ENCODE data around the gene ALG3.

DNA sequence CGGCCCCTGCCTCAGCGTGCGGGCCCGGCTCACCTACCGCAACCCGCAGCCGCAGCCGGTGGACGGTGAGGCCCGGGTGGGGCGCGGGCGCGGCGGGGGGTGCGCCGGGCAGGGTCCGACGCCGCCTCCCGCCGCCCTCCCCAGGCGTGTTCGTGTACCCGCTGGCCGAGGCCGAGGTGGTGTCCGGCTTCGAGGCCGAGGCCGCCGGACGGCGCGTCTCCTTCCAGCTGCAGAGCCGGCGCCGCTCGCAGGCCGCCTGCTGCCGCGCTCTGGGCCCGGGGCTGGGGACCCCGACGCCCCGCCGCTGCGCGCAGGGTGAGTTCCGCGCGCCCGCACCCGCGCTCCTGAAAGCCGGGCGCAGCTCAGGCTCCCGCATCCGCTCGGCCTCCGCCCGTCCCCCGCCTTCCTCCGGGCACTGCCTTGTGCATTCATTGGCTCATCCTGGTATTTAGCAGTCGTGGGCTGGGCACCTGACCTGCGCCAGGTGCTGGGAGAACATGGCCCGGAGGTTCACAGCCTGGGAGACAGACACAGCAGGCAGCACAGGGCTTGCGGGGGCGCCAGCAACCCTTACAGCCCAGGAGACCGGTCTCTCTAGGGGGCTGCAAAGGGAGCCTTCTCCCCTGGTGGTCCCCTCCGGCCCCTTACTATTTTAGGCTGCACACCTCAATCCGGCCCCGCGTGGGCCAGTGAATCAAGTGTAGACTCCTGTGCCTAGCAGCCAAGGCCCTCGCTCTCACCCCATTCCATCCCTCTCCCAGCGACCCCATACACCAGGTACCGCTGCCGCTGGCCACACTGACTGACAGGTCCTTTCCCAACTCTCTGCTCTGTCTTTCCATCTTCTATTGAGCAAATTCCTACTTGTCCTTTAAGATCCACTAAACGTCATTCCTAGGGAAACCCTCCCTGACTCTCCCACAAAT, 17.9 kb downstream of the ALG3 start:
- TF ChIP-seq SP1 (IDR thresholded peaks at IDR 0.05), result no peak
- TF ChIP-seq NFRKB (IDR thresholded peaks at IDR 0.05), result no peak
- TF ChIP-seq BHLHE40 (IDR thresholded peaks at IDR 0.05; ENCODE audit: borderline replicate concordance), result no peak
- no peak for TF ChIP-seq SUZ12 (IDR thresholded peaks at IDR 0.05)

Measured in HEK293T (cell line).